ENCODE results near the gene GALNT18. TPM values are rescaled to one million over a fixed set of nuclear protein-coding genes. Genes with fewer than 3 reads are reported as not detected.

Gene GALNT18
- total RNA-seq, 1 donor from 2014 or later = 2.1 TPM

- Mint-ChIP-seq H3K36me3 (ENCODE audit: insufficient read depth) (no peaks in the 10 kb centered on the region), H3K27ac (no peak overlapping the region), H3K4me1 (ENCODE audit: low read depth) (no peaks in the 10 kb centered on the region), H3K9me3 (ENCODE audit: low read depth) (no peaks in the 10 kb centered on the region), H3K4me3 (ENCODE audit: low read depth) (no peak overlapping the region), H3K27me3 (no peaks in the 10 kb centered on the region)
- no peak for TF ChIP-seq CTCF (IDR thresholded peaks at IDR 0.05; ENCODE audit: unreplicated experiment)
- no peak for DNase-seq (ENCODE audit: low spot score, unreplicated experiment)
These were observed 240.9 kb downstream of the GALNT18 start for GRCh38 chr11:11380883-11381282.

- no peaks in the 10 kb centered on the region for H3K27me3 Mint-ChIP-seq
- H3K9me3 Mint-ChIP-seq (ENCODE audit: low read depth) = no peaks in the 10 kb centered on the region
- DNase-seq (ENCODE audit: low spot score, unreplicated experiment) = no peak
- no peak overlapping the region for H3K4me3 Mint-ChIP-seq (ENCODE audit: low read depth)
- H3K4me1 Mint-ChIP-seq (ENCODE audit: low read depth) = no peaks in the 10 kb centered on the region
- no peaks in the 10 kb centered on the region for H3K36me3 Mint-ChIP-seq (ENCODE audit: insufficient read depth)
- no peak for TF ChIP-seq CTCF (IDR thresholded peaks at IDR 0.05; ENCODE audit: unreplicated experiment)
- H3K27ac Mint-ChIP-seq = no peak overlapping the region
These were observed 241.5 kb downstream of the GALNT18 start for GRCh38 chr11:11380340-11380739.

DNA sequence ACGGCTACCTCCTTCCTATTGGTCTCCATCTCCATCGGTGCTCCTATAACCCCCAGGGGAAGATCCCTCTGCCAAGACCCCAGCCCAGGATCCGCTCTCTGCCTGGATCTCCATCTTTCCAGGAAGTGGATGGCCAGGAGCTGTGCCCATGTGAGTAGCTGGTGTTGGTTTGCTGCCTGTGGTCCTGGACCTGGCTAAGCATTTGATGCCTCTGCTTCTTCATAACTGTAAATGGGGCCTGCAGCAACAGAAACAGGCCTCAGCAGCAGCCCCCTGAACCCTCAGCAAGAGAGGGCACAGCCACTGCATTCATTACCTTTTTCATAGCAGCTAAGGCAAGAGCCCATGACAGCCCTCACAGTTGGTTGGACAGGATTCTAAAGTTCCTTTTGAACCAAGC, 242.1 kb downstream of the GALNT18 start:
- no peak overlapping the region for H3K27ac Mint-ChIP-seq

GRCh38 chr11:11378184-11378940, 243.4 kb downstream of the GALNT18 start:
- Mint-ChIP-seq H3K36me3 (ENCODE audit: insufficient read depth) (no peaks in the 10 kb centered on the region), H3K4me3 (ENCODE audit: low read depth) (no peak overlapping the region), H3K27ac (no peak overlapping the region), H3K27me3 (no peaks in the 10 kb centered on the region), H3K9me3 (ENCODE audit: low read depth) (no peaks in the 10 kb centered on the region), H3K4me1 (ENCODE audit: low read depth) (peaks cover 10% of the 10 kb centered on the region)
- TF ChIP-seq CTCF (IDR thresholded peaks at IDR 0.05; ENCODE audit: unreplicated experiment) = no peak
- DNase-seq (ENCODE audit: low spot score, unreplicated experiment) = no peak

More for the DNA sequence above, 242.1 kb downstream of the GALNT18 start:
- H3K27me3 Mint-ChIP-seq = no peaks in the 10 kb centered on the region
- no peak for DNase-seq (ENCODE audit: low spot score, unreplicated experiment)
- H3K4me3 Mint-ChIP-seq (ENCODE audit: low read depth) = no peak overlapping the region
- peaks cover 3% of the 10 kb centered on the region for H3K4me1 Mint-ChIP-seq (ENCODE audit: low read depth)
- H3K9me3 Mint-ChIP-seq (ENCODE audit: low read depth) = no peaks in the 10 kb centered on the region
- no peaks in the 10 kb centered on the region for H3K36me3 Mint-ChIP-seq (ENCODE audit: insufficient read depth)
- no peak for TF ChIP-seq CTCF (IDR thresholded peaks at IDR 0.05; ENCODE audit: unreplicated experiment)

- H3K4me1 Mint-ChIP-seq (ENCODE audit: low read depth) = peaks cover 10% of the 10 kb centered on the region
- DNase-seq (ENCODE audit: low spot score, unreplicated experiment) = no peak
- H3K27ac Mint-ChIP-seq = no peak overlapping the region
- no peaks in the 10 kb centered on the region for H3K27me3 Mint-ChIP-seq
- TF ChIP-seq CTCF (IDR thresholded peaks at IDR 0.05; ENCODE audit: unreplicated experiment) = no peak
- no peaks in the 10 kb centered on the region for H3K9me3 Mint-ChIP-seq (ENCODE audit: low read depth)
- H3K36me3 Mint-ChIP-seq (ENCODE audit: insufficient read depth) = no peaks in the 10 kb centered on the region
- no peak overlapping the region for H3K4me3 Mint-ChIP-seq (ENCODE audit: low read depth)
These were observed 247.3 kb downstream of the GALNT18 start for GRCh38 chr11:11374358-11375148.

Data from progenitor cell of endocrine pancreas (in vitro differentiated cells).